Measurements from ENCODE around the gene COA1.
"Not testable (repeated sequence)": the region's sequence is repeated elsewhere in the genome, so short reads cannot be mapped to it uniquely, and the experiment has no call there.

COA1 gene

GRCh38 chr7:43625453-43625852 lies 103.9 kb downstream of the COA1 start:
- no peak for DNase-seq

GRCh38 chr7:43624156-43624555 lies 105.2 kb downstream of the COA1 start:
- DNase-seq, result no peak

- no peak for DNase-seq
Measured at GRCh38 chr7:43621729-43622448, 107.4 kb downstream of the COA1 start.

- no peak for DNase-seq
Measured at GRCh38 chr7:43619213-43620012, 109.9 kb downstream of the COA1 start.

- DNase-seq, result no peak
Measured at GRCh38 chr7:43618073-43618472, 111.2 kb downstream of the COA1 start.

- no peak for DNase-seq
Measured at GRCh38 chr7:43616977-43617376, 112.3 kb downstream of the COA1 start.

- no peak for DNase-seq
Measured at GRCh38 chr7:43615558-43616145, 113.7 kb downstream of the COA1 start.

GRCh38 chr7:43612599-43613589 lies 116.4 kb downstream of the COA1 start:
- no peak for DNase-seq

- no peak for DNase-seq
Measured at GRCh38 chr7:43612128-43612527, 117.2 kb downstream of the COA1 start.

- DNase-seq, result no peak
Measured at GRCh38 chr7:43609097-43609496, 120.2 kb downstream of the COA1 start.

- DNase-seq, result no peak
Measured at GRCh38 chr7:43604251-43604650, 125.1 kb downstream of the COA1 start.

GRCh38 chr7:43602256-43602655 lies 127.1 kb downstream of the COA1 start:
- no peak for DNase-seq

- no peak for DNase-seq
Measured at GRCh38 chr7:43600056-43600455, 129.3 kb downstream of the COA1 start.

- DNase-seq, result not testable (repeated sequence)
Measured at GRCh38 chr7:43596426-43596825, 132.9 kb downstream of the COA1 start.

GRCh38 chr7:43594020-43594419 lies 135.3 kb downstream of the COA1 start:
- no peak for DNase-seq

GRCh38 chr7:43593010-43593409 lies 136.3 kb downstream of the COA1 start:
- no peak for DNase-seq

- no peak for DNase-seq
Measured at GRCh38 chr7:43592326-43592725, 137.0 kb downstream of the COA1 start.

- no peak for DNase-seq
Measured at GRCh38 chr7:43591558-43592180, 137.7 kb downstream of the COA1 start.

- DNase-seq, result no peak
Measured at GRCh38 chr7:43590862-43591557, 138.3 kb downstream of the COA1 start.

- no peak for DNase-seq
Measured at GRCh38 chr7:43589728-43590127, 139.6 kb downstream of the COA1 start.
